GM12891 (cell line): ENCODE data around the gene SHLD2.
"Not testable (repeated sequence)": the region's sequence is repeated elsewhere in the genome, so short reads cannot be mapped to it uniquely, and the experiment has no call there.

Experiments used
- DNase-seq: peaks from one replicate; pipeline ENCODE4 v3.0.0; 2011; ENCODE audit warnings: low spot score; ENCODE audit not compliant: insufficient read length
- FAIRE-seq: peaks from 2 replicates; lab custom pipeline; 2011; peaks lifted over from hg19 to GRCh38; lab: Jason Lieb, UNC
- PAX5 ChIP-seq: IDR thresholded peaks from 2 replicates; pipeline ENCODE4 v1.6.1; 2011; ENCODE audit warnings: low read length, moderate library complexity, mild to moderate bottlenecking; ENCODE audit not compliant: insufficient read depth, severe bottlenecking
- POLR2A ChIP-seq: IDR thresholded peaks from 2 replicates; pipeline ENCODE4 v1.6.1; 2011; ENCODE audit warnings: low read depth, low read length, control low read depth
- POLR2AphosphoS5 ChIP-seq: IDR thresholded peaks from 2 replicates; pipeline ENCODE4 v1.6.1; 2011; ENCODE audit warnings: low read depth, low read length, control low read depth
- POU2F2 ChIP-seq: IDR thresholded peaks from 2 replicates; pipeline ENCODE4 v1.6.1; 2011; ENCODE audit warnings: low read depth, mild to moderate bottlenecking, control low read depth, low read length, moderate library complexity
- SPI1 ChIP-seq: IDR thresholded peaks from 2 replicates; pipeline ENCODE4 v1.6.1; 2011; ENCODE audit warnings: low read depth, low read length, control low read depth
- TAF1 ChIP-seq: IDR thresholded peaks from 2 replicates; pipeline ENCODE4 v1.6.1; 2011; ENCODE audit warnings: low read depth, low read length, control low read depth

The SHLD2 gene

DNA sequence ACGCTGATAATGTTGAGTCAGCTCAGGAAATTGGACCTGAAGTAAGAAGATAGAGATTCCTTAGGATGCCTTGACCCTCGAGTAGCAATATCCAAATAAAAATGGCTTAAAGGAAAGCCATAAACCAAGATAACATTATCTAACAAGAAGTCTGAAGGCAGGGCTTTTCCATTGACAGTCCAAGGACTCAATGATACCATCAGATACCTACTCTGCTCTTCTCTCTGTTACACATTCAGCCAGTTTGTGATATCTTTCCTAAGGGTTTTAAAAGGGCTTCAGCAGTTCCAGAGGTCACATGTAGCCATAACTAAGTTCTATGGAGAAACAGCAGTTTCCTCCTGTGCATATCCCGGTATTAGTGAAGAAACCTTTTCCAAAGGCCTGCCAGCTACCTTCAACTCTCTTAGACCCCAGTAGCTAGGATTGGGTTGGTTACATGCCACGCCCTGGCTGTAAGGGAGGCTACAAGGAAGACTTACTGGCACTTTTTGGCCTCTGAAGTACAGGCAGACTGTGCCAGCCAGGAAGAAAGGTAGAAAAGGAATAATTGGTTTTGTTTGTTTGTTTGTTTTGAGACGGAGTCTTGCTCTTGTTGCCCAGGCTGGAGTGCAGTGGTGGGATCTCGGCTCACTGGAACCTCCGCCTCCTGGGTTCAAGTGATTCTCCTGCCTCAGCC is 10.6 kb downstream of the SHLD2 start:
- no peak for FAIRE-seq
- TF ChIP-seq PAX5, result no peak
- no peak for TF ChIP-seq SPI1
- no peak for TF ChIP-seq POLR2AphosphoS5
- TF ChIP-seq POU2F2, result no peak
- TF ChIP-seq POLR2A, result no peak
- TF ChIP-seq TAF1, result no peak
- no peak for DNase-seq

GRCh38 chr10:87118122-87118521 is 23.1 kb downstream of the SHLD2 start:
- DNase-seq, FAIRE-seq: not testable (repeated sequence)

DNA sequence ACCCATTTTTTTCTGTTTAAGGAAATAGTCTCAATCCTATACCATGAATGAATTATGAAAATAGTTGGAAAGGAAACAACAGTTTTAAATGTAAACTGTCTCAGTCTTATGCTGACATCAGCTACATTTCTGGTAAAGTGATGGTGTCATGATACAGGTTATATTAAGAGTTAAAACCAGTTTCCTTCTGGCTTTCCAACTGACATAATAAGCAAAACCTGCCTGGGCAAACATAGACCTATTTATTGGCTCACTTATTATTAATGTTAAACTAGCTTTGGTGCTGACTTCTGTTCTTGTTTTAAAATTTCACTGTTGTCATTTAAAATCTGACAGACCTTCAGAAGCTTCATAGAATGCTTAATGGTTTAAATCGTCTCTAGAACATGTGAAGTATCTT is 24.0 kb downstream of the SHLD2 start:
- not testable (repeated sequence) for DNase-seq, FAIRE-seq

- not testable (repeated sequence) for DNase-seq, FAIRE-seq
Measured at GRCh38 chr10:87123351-87123750, 28.3 kb downstream of the SHLD2 start.

GRCh38 chr10:87127048-87127447 is 32.0 kb downstream of the SHLD2 start:
- DNase-seq, result not testable (repeated sequence)

GRCh38 chr10:87127607-87128156 is 32.7 kb downstream of the SHLD2 start:
- not testable (repeated sequence) for FAIRE-seq, DNase-seq

More at GRCh38 chr10:87127048-87127447, 32.0 kb downstream of the SHLD2 start:
- FAIRE-seq, result not testable (repeated sequence)

- not testable (repeated sequence) for FAIRE-seq, DNase-seq
Measured at GRCh38 chr10:87132176-87132575, 37.2 kb downstream of the SHLD2 start.

DNA sequence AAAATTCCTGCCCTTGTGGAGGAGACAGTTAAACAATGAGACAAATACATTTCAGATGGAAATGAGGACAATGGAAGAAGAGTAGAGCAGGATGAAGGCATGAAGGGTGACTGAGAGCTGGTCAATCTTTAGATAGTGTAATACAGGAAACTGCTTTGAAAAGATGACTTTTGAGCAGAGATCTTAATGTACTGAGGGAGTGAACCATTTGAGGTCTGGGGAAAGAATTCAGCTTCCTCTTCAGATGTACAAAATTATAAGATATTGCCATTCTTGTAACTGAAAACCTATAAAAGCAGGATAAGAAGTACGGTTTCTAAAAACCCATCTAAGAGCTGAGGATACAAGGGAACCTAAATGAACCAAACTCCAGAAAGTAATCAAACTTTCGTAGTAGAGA is 38.9 kb downstream of the SHLD2 start:
- not testable (repeated sequence) for DNase-seq

DNA sequence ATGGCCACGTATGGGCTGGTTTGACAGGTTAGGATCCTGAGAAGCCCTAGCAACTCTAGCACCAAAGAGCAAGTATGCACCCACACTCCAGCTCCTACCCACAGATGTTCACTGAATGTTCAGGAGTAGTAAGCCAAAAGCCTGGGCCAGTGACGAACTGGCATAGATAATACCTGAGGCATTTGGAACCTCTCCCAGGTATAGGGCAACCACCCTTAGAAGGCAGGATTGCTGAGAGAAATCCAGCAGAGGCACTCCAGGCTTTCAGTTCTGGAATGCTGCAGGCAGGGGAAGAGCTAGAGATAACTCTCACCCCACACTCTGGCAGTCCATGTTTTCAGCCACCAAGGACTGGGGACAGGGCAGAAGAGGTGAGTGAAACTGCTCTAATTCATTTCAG is 39.4 kb downstream of the SHLD2 start:
- FAIRE-seq, DNase-seq: not testable (repeated sequence)

More for the DNA sequence above, 38.9 kb downstream of the SHLD2 start:
- FAIRE-seq, result not testable (repeated sequence)

GRCh38 chr10:87137478-87137877 is 42.5 kb downstream of the SHLD2 start:
- not testable (repeated sequence) for DNase-seq, FAIRE-seq

DNA sequence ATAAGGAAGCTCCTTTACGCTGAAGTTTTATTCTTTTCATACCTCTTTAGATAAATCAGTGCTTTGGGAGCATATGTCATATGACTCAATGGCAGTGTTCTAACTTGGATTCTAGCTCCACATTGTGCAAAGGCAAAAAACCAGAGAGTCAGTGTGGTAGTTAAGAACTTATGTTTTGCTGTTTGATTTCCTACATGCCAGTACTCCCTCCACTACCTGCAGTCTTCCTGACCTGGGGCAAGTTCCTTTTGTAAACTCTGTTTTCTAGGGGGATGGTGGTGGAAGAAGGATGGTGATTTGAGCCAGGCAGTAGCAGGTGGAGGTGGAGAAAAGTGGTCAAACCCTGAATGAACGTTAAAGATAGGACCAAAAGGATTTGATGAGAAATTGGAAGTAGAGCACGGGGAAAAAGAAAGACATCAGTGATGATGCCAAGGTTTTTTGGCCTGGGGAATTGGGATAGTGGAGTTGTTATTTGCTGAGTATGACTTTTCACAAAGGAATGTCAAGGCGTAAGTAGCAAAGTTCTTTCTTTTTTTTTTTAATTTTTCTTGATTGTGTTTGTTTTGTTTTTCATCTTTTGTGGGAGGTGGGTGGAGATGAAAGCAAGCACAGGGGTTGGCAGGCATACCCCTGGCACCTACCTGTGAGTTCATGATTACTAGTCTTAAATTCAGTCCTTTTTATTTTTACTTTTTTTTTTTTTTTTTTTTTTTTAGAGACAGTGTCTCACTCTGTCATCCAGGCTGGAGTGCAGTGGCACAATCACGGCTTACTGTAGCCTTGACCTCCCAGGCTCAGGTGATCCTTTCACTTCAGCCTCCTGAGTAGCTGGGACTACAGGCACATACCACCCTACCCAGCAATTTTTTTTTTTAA is 47.5 kb downstream of the SHLD2 start:
- FAIRE-seq, result not testable (repeated sequence)

DNA sequence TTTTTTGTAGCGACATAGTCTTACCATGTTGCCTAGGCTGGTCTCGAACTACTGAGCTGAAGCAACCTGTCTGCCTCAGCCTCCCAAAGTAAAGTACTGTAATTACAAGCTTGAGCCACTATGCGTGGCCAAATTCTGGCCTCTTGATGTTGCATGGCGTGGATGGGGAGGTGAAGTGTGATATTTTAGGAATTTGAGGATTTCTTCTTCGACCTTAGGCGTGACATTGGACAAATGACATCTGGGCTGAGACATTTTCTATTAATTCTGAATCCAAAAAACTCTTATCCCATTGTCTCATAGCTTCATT is 48.1 kb downstream of the SHLD2 start:
- not testable (repeated sequence) for DNase-seq, FAIRE-seq

More for the DNA sequence above, 47.5 kb downstream of the SHLD2 start:
- not testable (repeated sequence) for DNase-seq

GRCh38 chr10:87145598-87145997 is 50.6 kb downstream of the SHLD2 start:
- DNase-seq, FAIRE-seq: not testable (repeated sequence)

DNA sequence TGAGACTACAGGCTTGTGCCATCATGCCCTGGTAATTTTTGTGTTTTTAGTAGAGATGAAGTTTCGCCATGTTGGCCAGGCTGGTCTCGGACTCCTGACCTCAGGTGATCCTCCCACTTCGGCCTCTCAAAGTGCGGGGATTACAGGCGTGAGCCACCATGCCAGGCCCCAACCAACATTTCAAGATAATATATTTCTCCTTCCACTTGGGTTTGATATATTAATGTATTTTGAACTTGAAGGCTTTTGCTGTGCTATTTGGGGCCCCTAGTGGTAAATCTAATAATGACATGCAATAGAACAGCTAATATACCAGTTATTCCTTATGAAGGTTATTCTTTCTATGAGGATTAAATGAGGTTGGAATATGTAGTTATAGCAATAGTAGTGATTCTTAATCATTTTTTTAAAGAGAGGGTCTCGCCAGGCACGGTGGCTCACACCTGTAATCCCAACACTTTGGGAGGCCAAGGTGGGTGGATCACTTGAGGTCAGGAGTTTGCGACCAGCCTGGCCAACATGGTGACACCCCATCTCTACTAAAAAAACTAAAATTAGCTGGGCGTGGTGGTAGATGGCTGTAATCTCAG is 54.1 kb downstream of the SHLD2 start:
- FAIRE-seq, DNase-seq: not testable (repeated sequence)
